ENCODE measurements around the gene FAM110D. TPM values are rescaled to one million over a fixed set of nuclear protein-coding genes. Genes with fewer than 3 reads are reported as not detected.

FAM110D gene
- total RNA-seq, 1 experiment from 2014 or later: 0.16 TPM

GRCh38 chr1:26203642-26204318 lies 44.9 kb downstream of the FAM110D start:
- DNase-seq: no peak
- H3K36me3 Mint-ChIP-seq (ENCODE audit: insufficient read depth, unreplicated experiment): no peaks in the 10 kb centered on the region
- Histone ChIP-seq H3K4me3 (ENCODE audit: low read depth, low read length) (no peak overlapping the region), H3K4me1 (no peaks in the 10 kb centered on the region), H3K27me3 (replicated peaks; ENCODE audit: control insufficient read depth, insufficient read depth, low read length) (no peaks in the 10 kb centered on the region), H3K9me3 (no peaks in the 10 kb centered on the region), H3K36me3 (ENCODE audit: control insufficient read depth, insufficient read depth, low read length) (no peaks in the 10 kb centered on the region)
- H3K4me1 Mint-ChIP-seq (ENCODE audit: low read depth, unreplicated experiment): no peaks in the 10 kb centered on the region
- no peaks in the 10 kb centered on the region for H3K9me3 Mint-ChIP-seq (ENCODE audit: unreplicated experiment)
- BruUV-seq (replicated peaks): no TSS peak
- intact Hi-C loops (cut with micrococcal nuclease; ENCODE audit: unreplicated experiment): no loop called here
- no peak for TF ChIP-seq CTCF (IDR thresholded peaks at IDR 0.05; ENCODE audit: insufficient read depth in 1 of 2, low read depth in 1 of 2, low read length in 1 of 2, severe bottlenecking in 1 of 2, unreplicated experiment in 1 of 2)
- POLR2A ChIA-PET: no interaction called here
- no peak overlapping the region for H3K27ac Mint-ChIP-seq (ENCODE audit: unreplicated experiment)
- CTCF ChIA-PET: interaction anchor here (1.6 kb wide), 1 partner anchor 30 kb away, joined by 4 read pairs; the partner anchor contains the start of gene CEP85
- H3K27me3 Mint-ChIP-seq (ENCODE audit: insufficient read depth, unreplicated experiment): no peaks in the 10 kb centered on the region
- no peak overlapping the region for H3K4me3 Mint-ChIP-seq (ENCODE audit: unreplicated experiment)

GRCh38 chr1:26210147-26210870 lies 51.4 kb downstream of the FAM110D start:
- ChIA-PET POLR2A (no interaction called here), CTCF (no interaction called here)
- DNase-seq: no peak
- no peak for TF ChIP-seq CTCF (IDR thresholded peaks at IDR 0.05; ENCODE audit: insufficient read depth in 1 of 2, low read depth in 1 of 2, low read length in 1 of 2, severe bottlenecking in 1 of 2, unreplicated experiment in 1 of 2)
- Histone ChIP-seq H3K4me3 (ENCODE audit: low read depth, low read length) (no peak overlapping the region), H3K4me1 (no peaks in the 10 kb centered on the region), H3K9me3 (no peaks in the 10 kb centered on the region), H3K27me3 (replicated peaks; ENCODE audit: control insufficient read depth, insufficient read depth, low read length) (no peaks in the 10 kb centered on the region), H3K36me3 (ENCODE audit: control insufficient read depth, insufficient read depth, low read length) (no peaks in the 10 kb centered on the region)
- intact Hi-C loops (cut with micrococcal nuclease; ENCODE audit: unreplicated experiment): no loop called here
- H3K27me3 Mint-ChIP-seq (ENCODE audit: insufficient read depth, unreplicated experiment): peaks cover 5% of the 10 kb centered on the region
- H3K4me3 Mint-ChIP-seq (ENCODE audit: unreplicated experiment): no peak overlapping the region
- no peaks in the 10 kb centered on the region for H3K4me1 Mint-ChIP-seq (ENCODE audit: low read depth, unreplicated experiment)
- BruUV-seq (replicated peaks): no TSS peak
- H3K9me3 Mint-ChIP-seq (ENCODE audit: unreplicated experiment): no peaks in the 10 kb centered on the region
- H3K27ac Mint-ChIP-seq (ENCODE audit: unreplicated experiment): no peak overlapping the region
- H3K36me3 Mint-ChIP-seq (ENCODE audit: insufficient read depth, unreplicated experiment): no peaks in the 10 kb centered on the region

GRCh38 chr1:26212726-26213125 lies 53.8 kb downstream of the FAM110D start:
- ChIA-PET POLR2A (no interaction called here), CTCF (no interaction called here)
- BruUV-seq (replicated peaks): no TSS peak

More at GRCh38 chr1:26212726-26213125, 53.8 kb downstream of the FAM110D start:
- TF ChIP-seq CTCF (IDR thresholded peaks at IDR 0.05; ENCODE audit: insufficient read depth in 1 of 2, low read depth in 1 of 2, low read length in 1 of 2, severe bottlenecking in 1 of 2, unreplicated experiment in 1 of 2): no peak
- Histone ChIP-seq H3K27me3 (replicated peaks; ENCODE audit: control insufficient read depth, insufficient read depth, low read length) (no peaks in the 10 kb centered on the region), H3K36me3 (ENCODE audit: control insufficient read depth, insufficient read depth, low read length) (no peaks in the 10 kb centered on the region), H3K9me3 (no peaks in the 10 kb centered on the region), H3K4me3 (ENCODE audit: low read depth, low read length) (no peak overlapping the region), H3K4me1 (no peaks in the 10 kb centered on the region)
- H3K4me1 Mint-ChIP-seq (ENCODE audit: low read depth, unreplicated experiment): no peaks in the 10 kb centered on the region
- no peak overlapping the region for H3K4me3 Mint-ChIP-seq (ENCODE audit: unreplicated experiment)
- no peak overlapping the region for H3K27ac Mint-ChIP-seq (ENCODE audit: unreplicated experiment)
- intact Hi-C loops (cut with micrococcal nuclease; ENCODE audit: unreplicated experiment): no loop called here
- peaks cover 5% of the 10 kb centered on the region for H3K27me3 Mint-ChIP-seq (ENCODE audit: insufficient read depth, unreplicated experiment)
- no peaks in the 10 kb centered on the region for H3K36me3 Mint-ChIP-seq (ENCODE audit: insufficient read depth, unreplicated experiment)
- no peak for DNase-seq
- no peaks in the 10 kb centered on the region for H3K9me3 Mint-ChIP-seq (ENCODE audit: unreplicated experiment)

Measured in Caco-2 (cell line).